GM12872 (cell line): ENCODE data around the gene LPP.

Experiments
- CTCF ChIP-seq: IDR thresholded peaks from 3 replicates; pipeline ENCODE4 v1.5.1; 2011; ENCODE audit warnings: low read depth, mild to moderate bottlenecking, low read length, moderate library complexity; ENCODE audit not compliant: insufficient read depth

The LPP gene

DNA sequence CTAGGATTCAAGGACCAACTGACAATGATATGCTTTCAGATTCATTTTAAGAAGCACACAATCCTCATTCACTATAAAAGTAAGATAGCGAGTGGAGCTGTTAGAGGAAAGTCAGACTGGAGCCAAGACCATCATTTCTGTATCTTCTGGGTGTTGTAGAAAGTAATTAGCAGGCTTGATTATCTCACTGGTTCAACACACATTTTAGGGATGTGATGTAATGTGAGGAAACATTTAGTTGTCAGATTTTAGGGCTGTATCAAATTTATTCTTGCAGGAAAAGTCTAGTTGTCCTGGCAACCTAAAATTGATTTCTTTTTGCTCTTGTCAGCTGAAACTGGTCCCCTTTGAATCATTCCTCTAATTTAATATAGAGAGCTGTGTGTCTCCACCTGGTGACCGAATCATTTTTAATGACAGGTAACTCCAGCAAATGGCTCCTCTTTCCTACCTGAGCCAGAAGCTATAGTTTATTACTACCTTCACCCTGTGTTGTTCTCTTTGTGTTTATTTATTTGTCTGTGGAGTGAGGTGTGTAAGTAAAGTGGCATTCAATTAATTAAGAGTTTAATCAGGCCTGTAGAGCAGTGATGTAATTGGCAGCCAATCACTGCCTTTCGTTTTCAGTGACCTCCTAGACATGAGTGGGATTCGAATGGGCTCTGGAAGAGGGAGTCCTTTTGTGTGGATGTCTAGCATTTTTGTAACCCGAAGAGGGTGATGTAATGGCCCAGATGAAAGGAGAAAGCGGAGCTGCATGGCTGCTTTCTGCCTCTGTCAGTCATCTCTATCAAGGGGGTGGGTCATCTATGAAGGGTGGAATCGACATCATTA is 125.8 kb downstream of the LPP start:
- no peak for TF ChIP-seq CTCF

GRCh38 chr3:188280627-188281026 is 126.7 kb downstream of the LPP start:
- no peak for TF ChIP-seq CTCF

DNA sequence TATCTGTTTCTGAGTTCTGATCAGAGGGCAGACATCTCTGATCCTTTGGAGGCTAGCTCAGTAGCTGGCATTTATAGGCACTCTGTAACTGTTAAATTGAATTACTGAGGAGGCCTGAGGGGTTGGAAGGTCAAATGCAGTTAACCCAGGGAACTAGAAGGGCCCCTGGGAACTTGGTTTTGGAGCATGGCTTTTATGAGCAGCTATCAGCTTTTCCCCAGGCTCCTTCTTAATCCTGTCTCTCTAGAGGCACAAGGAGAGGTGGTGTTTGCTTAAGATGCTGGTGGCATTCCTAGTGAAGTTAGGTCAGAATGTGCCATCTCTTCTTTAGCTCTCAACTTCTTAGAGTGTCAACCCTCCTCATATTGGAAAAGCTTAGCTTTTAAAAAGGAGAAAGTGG is 128.9 kb downstream of the LPP start:
- TF ChIP-seq CTCF: no peak

GRCh38 chr3:188283347-188283746 is 129.4 kb downstream of the LPP start:
- no peak for TF ChIP-seq CTCF

- TF ChIP-seq CTCF: no peak
Observed at GRCh38 chr3:188284455-188285212, 130.7 kb downstream of the LPP start.

GRCh38 chr3:188286087-188286513 is 132.1 kb downstream of the LPP start:
- no peak for TF ChIP-seq CTCF

GRCh38 chr3:188287339-188287738 is 133.4 kb downstream of the LPP start:
- no peak for TF ChIP-seq CTCF
